OCI-LY1 (cell line): ENCODE measurements around the gene MOB3A.

Experiments
- CTCF ChIP-seq: fragments of 200-600 bp; sonication (generic), shearing (Covaris generic); IDR thresholded peaks from 2 replicates; pipeline ENCODE4 v1.5.1; 2017; ENCODE audit warnings: mild to moderate bottlenecking, antibody characterized with exemption, low read length, moderate library complexity, mixed read lengths
- EZH2 ChIP-seq: fragments of 200-600 bp; sonication (generic), shearing (Covaris generic); IDR thresholded peaks from 2 replicates; pipeline ENCODE4 v1.8.0; 2017; ENCODE audit warnings: borderline replicate concordance, mixed run types, mild to moderate bottlenecking, antibody characterized with exemption, low read length, moderate library complexity, mixed read lengths

- TF ChIP-seq CTCF (no peak), EZH2 (no peak)
Observed at GRCh38 chr19:2084993-2085720, 11.0 kb downstream of the MOB3A start.
